Right lobe of liver (tissue), 6 donors: ENCODE results near the gene CENPM. TPM values are rescaled to one million over a fixed set of nuclear protein-coding genes. Genes with fewer than 3 reads are reported as not detected.

Experiments used
- ATAC-seq, 4 donors: fragments of 200-7000 bp; cut with Tn5 transposase; one replicate each; pipeline ENCODE4 v1.9.1; 2020; ENCODE audit warnings: mild to moderate bottlenecking in 4 of 4, moderate library complexity in 4 of 4
- DNase-seq, 3 donors: peaks; one replicate each; pipeline ENCODE4 v3.0.0-alpha.2; 2020
- H3K27ac ChIP-seq, 3 donors: fragments of 200-600 bp; one replicate each; pipeline ENCODE4 v1.8.0; 2022
- H3K27me3 ChIP-seq, 2 donors: fragments of 200-600 bp; one replicate each; pipeline ENCODE4 v1.8.0; 2022
- H3K36me3 ChIP-seq, 4 donors: fragments of 200-600 bp; sonication (generic) in 1 of 4; one replicate each; pipeline versions ENCODE4 v1.5.1 to v1.8.0; 2017 to 2022; ENCODE audit warnings: control low read depth in 1 of 4
- H3K4me1 ChIP-seq, 4 donors: fragments of 200-600 bp; sonication (generic) in 1 of 4; one replicate each; pipeline versions ENCODE4 v1.5.1 to v1.8.0; 2017 to 2022; ENCODE audit warnings: control low read depth in 1 of 4
- H3K4me3 ChIP-seq, 3 donors: fragments of 200-600 bp; one replicate each; pipeline ENCODE4 v1.8.0; 2022
- H3K9me3 ChIP-seq, 4 donors: fragments of 200-600 bp; sonication (generic) in 1 of 4; one replicate each; pipeline versions ENCODE4 v1.5.1 to v1.8.0; 2017 to 2022; ENCODE audit warnings: control low read depth in 1 of 4
- POLR2A ChIP-seq: fragments of 450-650 bp; IDR thresholded peaks from one replicate; pipeline ENCODE4 v1.6.1; 2017; ENCODE audit warnings: antibody characterized with exemption, mild to moderate bottlenecking
- WGBS: methylation state at CpG from one replicate; pipeline ENCODE4 v1.1.6; 2018; ENCODE audit warnings: low coverage, low lambda C conversion rate; ENCODE audit not compliant: insufficient coverage; ENCODE audit errors: missing lambda C conversion rate; 5-methylcytosine and 5-hydroxymethylcytosine counted together
- intact Hi-C, 2 donors: fragments of 100-400 bp; cut with DNase I; formaldehyde crosslinking; loops; one replicate each; pipeline versions ENCODE4 v1.11.2 to v1.14.1; 2022
- total RNA-seq, 6 experiments: library from RNA; depleted of rRNA in 2 of 6; stranded (reverse); fragments of >200 nt in 2 of 6; fragmentation: NEBNext Ultra II Directional in 3 of 6; extraction: Animal tissue kit (Norgen Biotek cat#: 25700) in 3 of 6; gene quantifications; one replicate each; pipeline versions ENCODE4 v1.1.0 to v1.2.4, GENCODE V29; 2016 to 2023
- TF ChIP-seq, protein P1 (sequence below), 4 donors: fragments of 200-600 bp in 3 of 4; fragments of 450-650 bp in 1 of 4; IDR thresholded peaks; one replicate each; pipeline versions ENCODE4 v1.5.1 to v1.8.0; 2016 to 2022; ENCODE audit warnings: antibody characterized with exemption in 4 of 4, mild to moderate bottlenecking in 2 of 4
- donor health status: DM: no; HTN: yes; CAD: no.
- donor health status: DM: no; HTN: no; CAD: no.
- donor health status: DM: no; HTN: no; CAD: no.
- donor health status: DM: no; HTN: yes; CAD: no.
- donor health status: DM: no; HTN: yes; CAD: no.

CENPM gene
- total RNA-seq, 6 experiments from 2014 or later, result 0.29 to 3.7 (median 1.8) TPM; not detected in 2

- peak; percentile 13 to 43 (median 22) for ATAC-seq
- TF ChIP-seq, protein P1, sequence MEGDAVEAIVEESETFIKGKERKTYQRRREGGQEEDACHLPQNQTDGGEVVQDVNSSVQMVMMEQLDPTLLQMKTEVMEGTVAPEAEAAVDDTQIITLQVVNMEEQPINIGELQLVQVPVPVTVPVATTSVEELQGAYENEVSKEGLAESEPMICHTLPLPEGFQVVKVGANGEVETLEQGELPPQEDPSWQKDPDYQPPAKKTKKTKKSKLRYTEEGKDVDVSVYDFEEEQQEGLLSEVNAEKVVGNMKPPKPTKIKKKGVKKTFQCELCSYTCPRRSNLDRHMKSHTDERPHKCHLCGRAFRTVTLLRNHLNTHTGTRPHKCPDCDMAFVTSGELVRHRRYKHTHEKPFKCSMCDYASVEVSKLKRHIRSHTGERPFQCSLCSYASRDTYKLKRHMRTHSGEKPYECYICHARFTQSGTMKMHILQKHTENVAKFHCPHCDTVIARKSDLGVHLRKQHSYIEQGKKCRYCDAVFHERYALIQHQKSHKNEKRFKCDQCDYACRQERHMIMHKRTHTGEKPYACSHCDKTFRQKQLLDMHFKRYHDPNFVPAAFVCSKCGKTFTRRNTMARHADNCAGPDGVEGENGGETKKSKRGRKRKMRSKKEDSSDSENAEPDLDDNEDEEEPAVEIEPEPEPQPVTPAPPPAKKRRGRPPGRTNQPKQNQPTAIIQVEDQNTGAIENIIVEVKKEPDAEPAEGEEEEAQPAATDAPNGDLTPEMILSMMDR (IDR thresholded peaks at IDR 0.05), result no peak
- TF ChIP-seq POLR2A, result no peak
- H3K27ac ChIP-seq, result no peak overlapping the region
- H3K9me3 ChIP-seq, result no peaks in the 10 kb centered on the region
- intact Hi-C loops, result no loop called here
- DNase-seq, result peak in 2 of 3 donors; percentile 62 to 69
- WGBS, result 75% methylated on average over 12 of the region's 23 CpGs
- peaks cover 7 to 21% of the 10 kb centered on the region in 2 donors for H3K27me3 ChIP-seq
- no peak overlapping the region for H3K4me3 ChIP-seq
- peaks cover 0 to 9% (median 0%) of the 10 kb centered on the region in 4 donors for H3K4me1 ChIP-seq
- no peaks in the 10 kb centered on the region for H3K36me3 ChIP-seq
Observed at GRCh38 chr22:41917903-41918791, 28.8 kb downstream of the CENPM start.

- Histone ChIP-seq H3K4me3 (no peak overlapping the region), H3K27ac (no peak overlapping the region), H3K4me1 (peaks cover 0 to 9% (median 0%) of the 10 kb centered on the region in 4 donors), H3K27me3 (peaks cover 7 to 28% of the 10 kb centered on the region in 2 donors), H3K36me3 (no peaks in the 10 kb centered on the region), H3K9me3 (no peaks in the 10 kb centered on the region)
- ATAC-seq, result no peak
- no CpG with 5 or more reads among the region's 11 CpGs for WGBS
- intact Hi-C loops, result no loop called here
- no peak for DNase-seq
- TF ChIP-seq, protein P1 (IDR thresholded peaks at IDR 0.05), result no peak
- TF ChIP-seq POLR2A, result no peak
Observed at GRCh38 chr22:41917375-41917902, 29.5 kb downstream of the CENPM start.

- 41% methylated on average over 7 of the region's 10 CpGs for WGBS
- H3K36me3 ChIP-seq, result no peaks in the 10 kb centered on the region
- no peak for DNase-seq
- H3K9me3 ChIP-seq, result no peaks in the 10 kb centered on the region
- peaks cover 7 to 29% of the 10 kb centered on the region in 2 donors for H3K27me3 ChIP-seq
- intact Hi-C loops, result no loop called here
- no peak overlapping the region for H3K4me3 ChIP-seq
- ATAC-seq, result no peak
- no peak for TF ChIP-seq POLR2A
- TF ChIP-seq, protein P1 (IDR thresholded peaks at IDR 0.05), result no peak
- H3K4me1 ChIP-seq, result peaks cover 0 to 9% (median 0%) of the 10 kb centered on the region in 4 donors
- H3K27ac ChIP-seq, result no peak overlapping the region
Observed at GRCh38 chr22:41916745-41917358, 30.1 kb downstream of the CENPM start.

DNA sequence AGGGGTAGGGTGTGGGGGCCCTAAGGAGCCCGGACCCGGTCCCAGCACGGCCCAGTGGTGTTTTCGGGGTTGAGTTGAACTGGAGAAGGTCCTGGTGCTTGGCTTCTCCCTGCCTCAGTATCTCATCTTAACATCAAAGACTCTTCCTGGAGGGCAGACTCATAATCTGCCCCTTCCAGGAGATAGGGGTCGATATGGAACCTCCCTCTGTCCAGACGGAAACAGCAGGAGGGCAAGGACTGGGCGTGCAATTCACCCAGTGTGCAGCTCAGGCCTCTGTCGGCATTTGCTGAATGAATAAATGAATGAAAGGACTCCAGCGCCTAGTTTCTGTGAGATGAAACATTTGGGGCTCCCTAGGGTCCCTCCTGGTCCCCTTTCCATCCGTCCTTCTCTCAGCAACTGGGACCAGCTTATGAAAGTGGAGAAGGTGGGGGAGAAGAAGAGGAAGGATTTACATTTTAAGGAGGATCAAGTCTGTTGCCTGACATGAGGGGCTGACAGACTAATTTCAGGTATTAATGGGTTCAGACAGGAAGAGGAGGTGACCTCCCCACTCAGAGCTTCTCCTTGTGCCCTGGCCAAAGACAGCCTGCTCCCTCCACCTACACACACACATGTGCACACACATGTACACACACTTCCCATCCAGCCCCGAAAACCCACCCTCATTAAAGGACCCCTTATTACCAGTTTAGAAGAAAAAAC lies 31.0 kb downstream of the CENPM start:
- no peaks in the 10 kb centered on the region for H3K9me3 ChIP-seq
- 35% methylated on average over 6 of the region's 11 CpGs for WGBS
- H3K27ac ChIP-seq, result no peak overlapping the region
- DNase-seq, result no peak
- H3K4me3 ChIP-seq, result no peak overlapping the region
- no peaks in the 10 kb centered on the region for H3K36me3 ChIP-seq
- ATAC-seq, result no peak
- no peak for TF ChIP-seq POLR2A
- TF ChIP-seq, protein P1 (IDR thresholded peaks at IDR 0.05), result no peak
- intact Hi-C loops, result no loop called here
- H3K27me3 ChIP-seq, result peaks cover 7 to 34% of the 10 kb centered on the region in 2 donors
- peaks cover 0 to 11% (median 0%) of the 10 kb centered on the region in 4 donors for H3K4me1 ChIP-seq
